ENCODE measurements around the gene WAPL. TPM values are rescaled to one million over a fixed set of nuclear protein-coding genes. Genes with fewer than 3 reads are reported as not detected.
A peak's percentile ranks its signal among the peaks of the same experiment; 100 is the strongest.
"Not testable (repeated sequence)": the region's sequence is repeated elsewhere in the genome, so short reads cannot be mapped to it uniquely, and the experiment has no call there.

Gene WAPL, protein sequence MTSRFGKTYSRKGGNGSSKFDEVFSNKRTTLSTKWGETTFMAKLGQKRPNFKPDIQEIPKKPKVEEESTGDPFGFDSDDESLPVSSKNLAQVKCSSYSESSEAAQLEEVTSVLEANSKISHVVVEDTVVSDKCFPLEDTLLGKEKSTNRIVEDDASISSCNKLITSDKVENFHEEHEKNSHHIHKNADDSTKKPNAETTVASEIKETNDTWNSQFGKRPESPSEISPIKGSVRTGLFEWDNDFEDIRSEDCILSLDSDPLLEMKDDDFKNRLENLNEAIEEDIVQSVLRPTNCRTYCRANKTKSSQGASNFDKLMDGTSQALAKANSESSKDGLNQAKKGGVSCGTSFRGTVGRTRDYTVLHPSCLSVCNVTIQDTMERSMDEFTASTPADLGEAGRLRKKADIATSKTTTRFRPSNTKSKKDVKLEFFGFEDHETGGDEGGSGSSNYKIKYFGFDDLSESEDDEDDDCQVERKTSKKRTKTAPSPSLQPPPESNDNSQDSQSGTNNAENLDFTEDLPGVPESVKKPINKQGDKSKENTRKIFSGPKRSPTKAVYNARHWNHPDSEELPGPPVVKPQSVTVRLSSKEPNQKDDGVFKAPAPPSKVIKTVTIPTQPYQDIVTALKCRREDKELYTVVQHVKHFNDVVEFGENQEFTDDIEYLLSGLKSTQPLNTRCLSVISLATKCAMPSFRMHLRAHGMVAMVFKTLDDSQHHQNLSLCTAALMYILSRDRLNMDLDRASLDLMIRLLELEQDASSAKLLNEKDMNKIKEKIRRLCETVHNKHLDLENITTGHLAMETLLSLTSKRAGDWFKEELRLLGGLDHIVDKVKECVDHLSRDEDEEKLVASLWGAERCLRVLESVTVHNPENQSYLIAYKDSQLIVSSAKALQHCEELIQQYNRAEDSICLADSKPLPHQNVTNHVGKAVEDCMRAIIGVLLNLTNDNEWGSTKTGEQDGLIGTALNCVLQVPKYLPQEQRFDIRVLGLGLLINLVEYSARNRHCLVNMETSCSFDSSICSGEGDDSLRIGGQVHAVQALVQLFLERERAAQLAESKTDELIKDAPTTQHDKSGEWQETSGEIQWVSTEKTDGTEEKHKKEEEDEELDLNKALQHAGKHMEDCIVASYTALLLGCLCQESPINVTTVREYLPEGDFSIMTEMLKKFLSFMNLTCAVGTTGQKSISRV (N-terminal part only)
- total RNA-seq: 40.2 and 46.0 TPM in 2 replicates

- Histone ChIP-seq H3K4me1 (ENCODE audit: insufficient read depth, low read length) (peaks cover 29% of the 10 kb centered on the region), H2AFZ (ENCODE audit: low read length) (peak within 1 kb of the TSS; percentile 93), H3K9me3 (ENCODE audit: low read depth, low read length) (no peaks in the 10 kb centered on the region), H3K4me2 (ENCODE audit: insufficient read depth, low read length) (peak within 1 kb of the TSS; percentile 98), H3K4me3 (ENCODE audit: insufficient read depth, low read length) (peak within 1 kb of the TSS; percentile 94), H3K36me3 (ENCODE audit: insufficient read depth, low read length) (peaks cover 9% of the 10 kb centered on the region), H4K20me1 (ENCODE audit: insufficient read depth, low read length) (peaks cover 29% of the 10 kb centered on the region), H3K27me3 (ENCODE audit: insufficient read depth, low read length) (no peaks in the 10 kb centered on the region), H3K27ac (ENCODE audit: low read depth, low read length) (peak within 1 kb of the TSS; percentile 89), H3K79me2 (ENCODE audit: insufficient read depth, low read length) (peaks cover 82% of the 10 kb centered on the region)
- TF ChIP-seq, protein P1, sequence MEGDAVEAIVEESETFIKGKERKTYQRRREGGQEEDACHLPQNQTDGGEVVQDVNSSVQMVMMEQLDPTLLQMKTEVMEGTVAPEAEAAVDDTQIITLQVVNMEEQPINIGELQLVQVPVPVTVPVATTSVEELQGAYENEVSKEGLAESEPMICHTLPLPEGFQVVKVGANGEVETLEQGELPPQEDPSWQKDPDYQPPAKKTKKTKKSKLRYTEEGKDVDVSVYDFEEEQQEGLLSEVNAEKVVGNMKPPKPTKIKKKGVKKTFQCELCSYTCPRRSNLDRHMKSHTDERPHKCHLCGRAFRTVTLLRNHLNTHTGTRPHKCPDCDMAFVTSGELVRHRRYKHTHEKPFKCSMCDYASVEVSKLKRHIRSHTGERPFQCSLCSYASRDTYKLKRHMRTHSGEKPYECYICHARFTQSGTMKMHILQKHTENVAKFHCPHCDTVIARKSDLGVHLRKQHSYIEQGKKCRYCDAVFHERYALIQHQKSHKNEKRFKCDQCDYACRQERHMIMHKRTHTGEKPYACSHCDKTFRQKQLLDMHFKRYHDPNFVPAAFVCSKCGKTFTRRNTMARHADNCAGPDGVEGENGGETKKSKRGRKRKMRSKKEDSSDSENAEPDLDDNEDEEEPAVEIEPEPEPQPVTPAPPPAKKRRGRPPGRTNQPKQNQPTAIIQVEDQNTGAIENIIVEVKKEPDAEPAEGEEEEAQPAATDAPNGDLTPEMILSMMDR (IDR thresholded peaks at IDR 0.05; ENCODE audit: extremely low read depth, low read depth, low read length): no peak
- peak; percentile 100 for DNase-seq (ENCODE audit: insufficient read length, low spot score, missing footprints)
Measured at GRCh38 chr10:86521678-86522509, at the start of gene WAPL. TSS of gene WAPL (minus strand) at chr10:86521792. CDS start at chr10:86518069, 3,723 bp downstream.

GRCh38 chr10:86569335-86569734 is 47.7 kb upstream of the WAPL start:
- H3K36me3 ChIP-seq (ENCODE audit: insufficient read depth, low read length): no peaks in the 10 kb centered on the region
- no peak overlapping the region for H3K4me2 ChIP-seq (ENCODE audit: insufficient read depth, low read length)

GRCh38 chr10:86566518-86566917 is 44.9 kb upstream of the WAPL start:
- H3K27ac ChIP-seq (ENCODE audit: low read depth, low read length); H2AFZ ChIP-seq (ENCODE audit: low read length); H4K20me1 ChIP-seq (ENCODE audit: insufficient read depth, low read length); H3K4me1 ChIP-seq (ENCODE audit: insufficient read depth, low read length); H3K79me2 ChIP-seq (ENCODE audit: insufficient read depth, low read length); H3K4me2 ChIP-seq (ENCODE audit: insufficient read depth, low read length); H3K9me3 ChIP-seq (ENCODE audit: low read depth, low read length); H3K36me3 ChIP-seq (ENCODE audit: insufficient read depth, low read length); H3K4me3 ChIP-seq (ENCODE audit: insufficient read depth, low read length); H3K27me3 ChIP-seq (ENCODE audit: insufficient read depth, low read length): not testable (repeated sequence)
- DNase-seq (ENCODE audit: insufficient read length, low spot score, missing footprints): peak; percentile 66

More at GRCh38 chr10:86569335-86569734, 47.7 kb upstream of the WAPL start:
- H3K27ac ChIP-seq (ENCODE audit: low read depth, low read length): no peak overlapping the region
- TF ChIP-seq, protein P1 (IDR thresholded peaks at IDR 0.05; ENCODE audit: extremely low read depth, low read depth, low read length): no peak
- H3K9me3 ChIP-seq (ENCODE audit: low read depth, low read length): no peaks in the 10 kb centered on the region
- no peak for DNase-seq (ENCODE audit: insufficient read length, low spot score, missing footprints)
- no peak overlapping the region for H3K4me3 ChIP-seq (ENCODE audit: insufficient read depth, low read length)
- H4K20me1 ChIP-seq (ENCODE audit: insufficient read depth, low read length): no peaks in the 10 kb centered on the region
- no peaks in the 10 kb centered on the region for H3K4me1 ChIP-seq (ENCODE audit: insufficient read depth, low read length)
- no peaks in the 10 kb centered on the region for H3K79me2 ChIP-seq (ENCODE audit: insufficient read depth, low read length)
- H2AFZ ChIP-seq (ENCODE audit: low read length): no peak overlapping the region
- H3K27me3 ChIP-seq (ENCODE audit: insufficient read depth, low read length): no peaks in the 10 kb centered on the region

- H3K4me2 ChIP-seq (ENCODE audit: insufficient read depth, low read length); H3K4me1 ChIP-seq (ENCODE audit: insufficient read depth, low read length); DNase-seq (ENCODE audit: insufficient read length, low spot score, missing footprints); H2AFZ ChIP-seq (ENCODE audit: low read length); H3K4me3 ChIP-seq (ENCODE audit: insufficient read depth, low read length); H3K36me3 ChIP-seq (ENCODE audit: insufficient read depth, low read length); H3K79me2 ChIP-seq (ENCODE audit: insufficient read depth, low read length); H4K20me1 ChIP-seq (ENCODE audit: insufficient read depth, low read length); H3K27ac ChIP-seq (ENCODE audit: low read depth, low read length); H3K9me3 ChIP-seq (ENCODE audit: low read depth, low read length); H3K27me3 ChIP-seq (ENCODE audit: insufficient read depth, low read length): not testable (repeated sequence)
Measured at GRCh38 chr10:86563338-86563737, 41.7 kb upstream of the WAPL start.

DNA sequence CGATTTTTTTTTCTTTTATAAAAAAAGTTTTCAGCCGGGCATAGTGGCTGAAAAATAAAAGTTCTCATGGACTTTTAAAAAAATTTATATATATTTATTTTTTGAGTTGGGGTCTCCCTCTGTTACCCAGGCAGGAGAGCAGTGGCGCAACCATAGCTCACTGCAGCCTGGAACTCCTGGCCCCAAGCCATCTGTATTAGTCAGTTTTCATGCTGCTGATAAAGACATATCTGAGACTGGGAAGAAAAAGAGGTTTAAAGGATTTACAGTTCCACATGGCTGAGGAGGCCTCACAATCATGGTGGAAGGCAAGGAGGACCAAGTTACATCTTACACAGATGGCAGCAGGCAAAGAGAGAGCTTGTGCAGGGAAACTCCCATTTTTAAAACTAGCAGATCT is 37.1 kb upstream of the WAPL start:
- H2AFZ ChIP-seq (ENCODE audit: low read length); H3K79me2 ChIP-seq (ENCODE audit: insufficient read depth, low read length); H3K36me3 ChIP-seq (ENCODE audit: insufficient read depth, low read length); DNase-seq (ENCODE audit: insufficient read length, low spot score, missing footprints); H3K4me3 ChIP-seq (ENCODE audit: insufficient read depth, low read length); H3K27me3 ChIP-seq (ENCODE audit: insufficient read depth, low read length); H3K4me1 ChIP-seq (ENCODE audit: insufficient read depth, low read length); H3K9me3 ChIP-seq (ENCODE audit: low read depth, low read length); H3K4me2 ChIP-seq (ENCODE audit: insufficient read depth, low read length); H4K20me1 ChIP-seq (ENCODE audit: insufficient read depth, low read length); H3K27ac ChIP-seq (ENCODE audit: low read depth, low read length): not testable (repeated sequence)
